ENCODE measurements around the gene GSDME.

GRCh38 chr7:24659505-24659904 is 97.8 kb downstream of the GSDME start:
- TF ChIP-seq, protein P1, sequence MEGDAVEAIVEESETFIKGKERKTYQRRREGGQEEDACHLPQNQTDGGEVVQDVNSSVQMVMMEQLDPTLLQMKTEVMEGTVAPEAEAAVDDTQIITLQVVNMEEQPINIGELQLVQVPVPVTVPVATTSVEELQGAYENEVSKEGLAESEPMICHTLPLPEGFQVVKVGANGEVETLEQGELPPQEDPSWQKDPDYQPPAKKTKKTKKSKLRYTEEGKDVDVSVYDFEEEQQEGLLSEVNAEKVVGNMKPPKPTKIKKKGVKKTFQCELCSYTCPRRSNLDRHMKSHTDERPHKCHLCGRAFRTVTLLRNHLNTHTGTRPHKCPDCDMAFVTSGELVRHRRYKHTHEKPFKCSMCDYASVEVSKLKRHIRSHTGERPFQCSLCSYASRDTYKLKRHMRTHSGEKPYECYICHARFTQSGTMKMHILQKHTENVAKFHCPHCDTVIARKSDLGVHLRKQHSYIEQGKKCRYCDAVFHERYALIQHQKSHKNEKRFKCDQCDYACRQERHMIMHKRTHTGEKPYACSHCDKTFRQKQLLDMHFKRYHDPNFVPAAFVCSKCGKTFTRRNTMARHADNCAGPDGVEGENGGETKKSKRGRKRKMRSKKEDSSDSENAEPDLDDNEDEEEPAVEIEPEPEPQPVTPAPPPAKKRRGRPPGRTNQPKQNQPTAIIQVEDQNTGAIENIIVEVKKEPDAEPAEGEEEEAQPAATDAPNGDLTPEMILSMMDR (IDR thresholded peaks at IDR 0.05): no peak
- no peak for TF ChIP-seq ZFX (IDR thresholded peaks at IDR 0.05; ENCODE audit: borderline replicate concordance)
